Heart right ventricle (tissue), 16 donors: ENCODE data around the gene HOXA3. TPM values are rescaled to one million over a fixed set of nuclear protein-coding genes. Genes with fewer than 3 reads are reported as not detected.

Experiments
- ATAC-seq, 8 donors: fragments of 200-7000 bp; cut with Tn5 transposase; one replicate each; pipeline ENCODE4 v1.9.1; 2020; ENCODE audit warnings: mild to moderate bottlenecking in 8 of 8, moderate library complexity in 8 of 8, moderate number of reproducible peaks in 1 of 8
- DNase-seq, 2 donors: peaks; one replicate each; pipeline ENCODE4 v3.0.0-alpha.2; 2020
- H3K27ac ChIP-seq, 10 donors: fragments of 200-600 bp; sonication (generic) in 2 of 10; one replicate each; pipeline versions ENCODE4 v1.5.0 to v1.8.0; 2020 to 2022; ENCODE audit warnings: mild to moderate bottlenecking in 3 of 10
- H3K27me3 ChIP-seq, 7 donors: fragments of 200-600 bp; one replicate each; pipeline ENCODE4 v1.8.0; 2021 to 2022; ENCODE audit warnings: mild to moderate bottlenecking in 2 of 7
- H3K36me3 ChIP-seq, 9 donors: fragments of 200-600 bp; sonication (generic) in 1 of 9; one replicate each; pipeline versions ENCODE4 v1.5.0 to v1.8.0; 2020 to 2022; ENCODE audit warnings: mild to moderate bottlenecking in 2 of 9
- H3K4me1 ChIP-seq, 9 donors: fragments of 200-600 bp; sonication (generic) in 1 of 9; one replicate each; pipeline versions ENCODE4 v1.5.0 to v1.8.0; 2020 to 2022; ENCODE audit warnings: mild to moderate bottlenecking in 4 of 9
- H3K4me3 ChIP-seq, 10 donors: fragments of 200-600 bp; sonication (generic) in 2 of 10; one replicate each; pipeline versions ENCODE4 v1.5.0 to v1.8.0; 2020 to 2022; ENCODE audit warnings: mild to moderate bottlenecking in 7 of 10, moderate library complexity in 2 of 10
- H3K9me3 ChIP-seq, 11 donors: fragments of 200-600 bp in 10 of 11; sonication (generic) in 2 of 11; one replicate each; pipeline versions ENCODE4 v1.5.0 to v1.8.0; 2013 to 2022; ENCODE audit warnings: mild to moderate bottlenecking in 2 of 11, control low read depth in 1 of 11, moderate library complexity in 1 of 11
- CTCF ChIP-seq, 9 donors: fragments of 200-600 bp; sonication (generic) in 2 of 9; IDR thresholded peaks; one replicate each; pipeline versions ENCODE4 v1.5.0 to v1.8.0; 2021 to 2022; ENCODE audit warnings: antibody characterized with exemption in 9 of 9, mild to moderate bottlenecking in 5 of 9, moderate library complexity in 1 of 9
- WGBS, 2 donors: extraction: QIAGEN DNeasy Blood & Tissue Kit; methylation state at CpG; one replicate each; pipeline ENCODE4 v1.1.7; 2013; ENCODE audit warnings: inconsistent platforms in 1 of 2; 5-methylcytosine and 5-hydroxymethylcytosine counted together
- intact Hi-C, 10 donors: fragments of 100-400 bp; cut with DNase I; formaldehyde crosslinking; loops; one replicate each; pipeline versions ENCODE4 v1.11.1 to v1.14.2; 2022
- polyA plus RNA-seq, 2 donors: library from polyadenylated mRNA; stranded (reverse); fragments of 200-250 nt; gene quantifications; one replicate each; pipeline ENCODE4 v1.2.3, GENCODE V29; 2013
- total RNA-seq, 10 donors: library from RNA; stranded (reverse); fragmentation: NEBNext Ultra II Directional in 3 of 10; extraction: Animal tissue kit (Norgen Biotek cat#: 25700) in 3 of 10; gene quantifications; one replicate each; pipeline versions ENCODE4 v1.2.1 to v1.2.4, GENCODE V29; 2021 to 2023
- donor health status: Arrhythmogenic right ventricular cardiomyopathy.
- donor health status: ischemic (EF 13 %, LVEDD 7.1; RV severe dilation, severe dysfunction).
- donor health status: healthy with polysubstance abuse.
- donor health status: DM: no; HTN: yes; CAD: no.
- donor health status: DM: no; HTN: no; CAD: no.
- donor health status: ischemic (EF 25% LVEDD 6.9; RV normal size, moderate dysfunction).
- donor health status: ischemic (EF 25% LVEDD 5.7; RV mildly dilated, moderate dysfunction).
- donor health status: healthy.
- donor health status: DM: yes; HTN: yes; CAD: no.
- donor health status: Ischemic cardiomyopathy.
- donor health status: ischemic (EF 35%, LVEDD 5.7; RV mildly dilated, moderate dysfunction).
- donor health status: nonischemic (EF 11% LVEDD 7.7; RV severe dilation, severe dysfunction).
- donor health status: DM: yes; HTN: yes; CAD: no.
- donor health status: PGD.
- donor health status: ischemic (EF 29% LVEDD 5.4; RV normal size, mild dysfunction).
- donor health status: nonischemic (EF 23%, LVEDD 6.1; RV moderate dilation, normal function).

The HOXA3 gene
- total and polyA plus RNA-seq, 12 donors, result 0.11 to 1.5 (median 0.24) TPM; not detected in 2

- intact Hi-C loops, result loop anchor here in 4 of 10 donors (10.0 kb wide), 4 partner anchors 297 to 1297 kb away; no protein-coding TSS in a partner anchor
- H3K27ac ChIP-seq, result no peak overlapping the region
- peak overlapping the region in 9 of 10 donors; percentile 16 to 47 (median 30) for H3K4me3 ChIP-seq
- 1 to 6% methylated on average over 27 of the region's 27 CpGs for WGBS, 2 donors
- H3K9me3 ChIP-seq, result no peaks in the 10 kb centered on the region
- no peak for TF ChIP-seq CTCF (IDR thresholded peaks at IDR 0.05)
- no peak for DNase-seq
- H3K4me1 ChIP-seq, result peaks cover 0 to 65% (median 37%) of the 10 kb centered on the region in 9 donors
- peaks cover 68 to 100% (median 100%) of the 10 kb centered on the region in 7 donors for H3K27me3 ChIP-seq
- ATAC-seq, result no peak
- peaks cover 0 to 5% (median 0%) of the 10 kb centered on the region in 9 donors for H3K36me3 ChIP-seq
Observed at GRCh38 chr7:27151341-27151930, 947 bp downstream of the HOXA3 start.

GRCh38 chr7:27150568-27151340 is 1.6 kb downstream of the HOXA3 start:
- Histone ChIP-seq H3K27ac (no peak overlapping the region), H3K4me1 (peaks cover 0 to 58% (median 31%) of the 10 kb centered on the region in 9 donors), H3K36me3 (no peaks in the 10 kb centered on the region), H3K4me3 (peak overlapping the region in 9 of 10 donors; percentile 16 to 47 (median 30)), H3K9me3 (no peaks in the 10 kb centered on the region), H3K27me3 (peaks cover 63 to 100% (median 100%) of the 10 kb centered on the region in 7 donors)
- WGBS, 2 donors, result 1 to 2% methylated on average over 58 of the region's 58 CpGs
- peak; percentile 60 to 87 (median 80) for TF ChIP-seq CTCF (IDR thresholded peaks at IDR 0.05)
- peak in 1 of 2 donors; percentile 66 for DNase-seq
- peak; percentile 62 to 85 (median 78) for ATAC-seq
- intact Hi-C loops, result loop anchor here in 4 of 10 donors (10.0 kb wide), 4 partner anchors 296 to 1296 kb away; no protein-coding TSS in a partner anchor

GRCh38 chr7:27149842-27150567 is 2.4 kb downstream of the HOXA3 start:
- H3K27me3 ChIP-seq, result peaks cover 64 to 100% (median 100%) of the 10 kb centered on the region in 7 donors
- intact Hi-C loops, result loop anchor here in 4 of 10 donors (10.0 kb wide), 4 partner anchors 295 to 1295 kb away; no protein-coding TSS in a partner anchor
- peak overlapping the region in 4 of 10 donors; percentile 16 to 47 (median 28) for H3K4me3 ChIP-seq
- H3K4me1 ChIP-seq, result peaks cover 0 to 56% (median 36%) of the 10 kb centered on the region in 9 donors
- H3K36me3 ChIP-seq, result no peaks in the 10 kb centered on the region
- 29 to 31% methylated on average over 13 of the region's 13 CpGs for WGBS, 2 donors
- DNase-seq (no peak), ATAC-seq (peak in 1 of 8 donors; percentile 26)
- H3K27ac ChIP-seq, result no peak overlapping the region
- no peaks in the 10 kb centered on the region for H3K9me3 ChIP-seq
- TF ChIP-seq CTCF (IDR thresholded peaks at IDR 0.05), result no peak
